Cerebellar cortex (tissue), 1 donor: Measurements from ENCODE around the gene CASS4.
"Not testable (repeated sequence)": the region's sequence is repeated elsewhere in the genome, so short reads cannot be mapped to it uniquely, and the experiment has no call there.

Experiments
- DNase-seq: peaks from one replicate; pipeline ENCODE4 v3.0.0-alpha.2; 2015; ENCODE audit warnings: low spot score

Gene CASS4

DNA sequence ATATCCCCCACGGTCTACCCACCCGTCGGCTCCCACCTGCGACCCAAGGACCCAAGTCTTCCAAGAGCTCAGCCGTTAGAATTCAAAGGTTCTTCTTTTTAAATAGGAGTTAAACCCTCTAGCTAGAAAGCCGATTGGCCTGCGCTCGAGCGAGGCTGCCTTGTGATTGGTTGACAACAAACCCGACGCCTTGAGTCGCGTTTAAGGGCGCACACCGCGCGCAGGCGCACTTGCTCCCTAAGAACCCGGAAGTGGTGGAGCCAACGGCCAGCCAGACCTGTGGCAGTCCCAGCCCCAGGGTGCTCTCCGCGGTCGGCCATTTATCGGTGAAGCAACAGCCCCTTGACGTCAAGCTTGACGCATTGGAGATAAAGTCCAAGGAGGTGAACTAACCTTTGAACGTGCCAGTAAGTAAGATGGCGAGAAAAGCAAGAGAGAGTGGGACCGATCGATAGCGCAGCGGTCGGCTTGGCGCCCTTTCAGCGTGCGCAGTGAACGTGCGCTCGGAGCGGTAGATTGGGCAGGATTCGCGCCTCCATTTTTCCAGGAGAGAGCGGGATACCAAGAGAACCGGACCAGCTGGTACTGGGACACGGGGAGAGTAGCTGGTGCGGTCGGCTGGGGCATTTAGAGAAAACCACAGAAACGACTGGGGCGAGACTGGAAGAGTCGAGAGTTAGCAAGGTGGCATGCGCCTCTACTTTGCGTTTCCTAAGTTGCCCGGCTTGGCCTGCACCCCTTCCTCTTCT, 19.8 kb upstream of the CASS4 start, which contains the start of the genes AURKA and CSTF1:
TSS of gene AURKA (minus strand) at position 84 of the 749 bp plus-strand sequence. CDS start 4,018 bp downstream, outside the sequence.
TSS of gene CSTF1 (plus strand) at position 514 of the 749 bp plus-strand sequence. CDS start 2,908 bp downstream, outside the sequence.
- DNase-seq = peak; percentile 100

DNA sequence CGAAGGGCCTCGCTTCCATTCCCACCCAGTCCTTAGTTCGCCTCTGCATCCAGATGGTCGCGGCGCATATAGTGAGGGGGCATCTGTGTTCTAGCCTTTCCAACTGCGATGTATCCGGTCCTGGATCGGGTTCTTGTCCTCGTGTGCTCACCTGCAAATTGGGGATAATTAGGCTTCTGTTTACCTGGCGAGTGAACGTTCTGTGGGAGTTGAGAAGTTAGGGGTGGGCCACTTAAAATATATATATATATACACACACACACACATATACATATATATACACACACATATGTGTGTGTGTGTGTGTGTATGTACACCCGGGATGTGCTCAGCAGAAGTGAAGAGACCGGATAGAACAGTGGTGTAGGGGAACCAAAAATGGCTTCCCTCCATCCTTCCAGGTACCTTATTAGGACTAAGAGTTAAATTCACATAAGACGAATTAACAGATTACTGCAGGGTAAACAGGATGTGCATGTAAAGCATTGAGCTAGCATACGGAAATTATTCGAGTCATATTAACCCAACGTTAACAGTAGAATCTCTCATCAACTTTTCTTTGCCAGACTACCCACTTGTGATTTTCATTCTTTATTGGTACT, 19.1 kb upstream of the CASS4 start:
- DNase-seq = no peak

DNA sequence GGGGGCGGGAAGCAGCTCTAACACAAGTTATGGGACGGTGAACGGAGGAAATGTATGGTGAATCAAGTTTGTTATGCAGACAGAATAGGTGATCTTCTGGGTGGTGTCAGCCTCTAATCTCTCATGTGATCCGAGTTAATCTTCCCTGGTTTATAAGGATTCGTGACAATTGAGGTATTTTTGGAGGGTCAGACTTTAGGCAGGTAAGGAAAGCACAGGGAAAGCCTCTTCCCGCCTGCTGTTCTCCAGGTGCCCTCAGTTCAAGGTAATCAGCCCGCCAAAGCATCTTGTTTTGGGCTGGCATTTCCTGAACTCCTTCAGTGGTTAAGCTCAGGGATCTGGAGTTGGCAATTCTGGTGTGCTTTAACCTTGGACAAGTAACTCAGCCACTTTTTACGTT, 18.4 kb upstream of the CASS4 start:
- no peak for DNase-seq

DNA sequence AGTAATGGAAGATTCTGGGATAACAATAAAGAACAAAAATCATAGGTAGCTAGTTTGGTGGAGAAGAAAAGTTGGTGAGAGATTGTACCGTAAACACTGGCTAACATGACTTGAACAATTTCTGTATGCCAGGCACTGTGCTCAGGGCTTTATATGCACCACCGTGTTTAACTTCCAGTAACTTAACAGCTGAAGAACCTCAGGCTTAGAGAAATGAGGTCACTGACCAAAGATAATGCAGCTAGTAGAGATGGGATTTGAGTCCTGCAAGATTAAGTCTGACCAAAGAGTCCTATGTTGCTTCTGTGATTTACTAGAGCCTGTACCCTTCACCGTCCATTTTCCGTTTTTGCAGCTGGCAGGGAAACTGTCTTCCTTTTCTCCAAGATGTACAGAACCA, 16.9 kb upstream of the CASS4 start:
- no peak for DNase-seq

DNA sequence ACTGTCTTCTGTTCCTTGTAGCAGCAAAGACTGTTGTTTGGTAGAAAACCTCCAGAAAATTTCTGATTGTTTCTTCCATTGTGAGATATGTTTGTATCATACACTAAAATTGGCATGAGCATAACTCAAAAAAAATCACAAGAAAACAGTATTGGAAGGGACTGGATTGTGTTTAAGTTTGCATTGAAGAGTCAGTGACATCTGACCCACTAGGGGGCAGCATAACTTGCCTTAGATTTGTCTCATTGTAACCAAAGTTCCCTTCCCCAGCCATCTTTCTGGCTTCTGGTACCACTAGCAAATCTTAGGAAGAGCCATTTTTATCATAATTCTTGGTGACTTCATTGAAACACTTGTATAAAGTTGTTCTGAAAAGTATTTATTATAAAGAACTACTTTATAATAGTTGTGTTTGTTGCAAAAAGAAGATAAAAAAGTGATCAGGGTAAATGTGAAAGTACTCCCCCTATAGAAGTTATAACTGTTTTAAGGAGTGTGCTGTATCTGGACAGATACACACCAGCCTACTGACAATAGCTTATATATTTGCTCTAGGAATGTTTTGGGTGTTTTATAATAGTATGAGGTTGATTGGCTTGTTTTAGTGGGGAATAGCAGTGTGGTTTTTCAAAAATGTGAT, 11.9 kb upstream of the CASS4 start:
- peak; percentile 45 for DNase-seq

DNA sequence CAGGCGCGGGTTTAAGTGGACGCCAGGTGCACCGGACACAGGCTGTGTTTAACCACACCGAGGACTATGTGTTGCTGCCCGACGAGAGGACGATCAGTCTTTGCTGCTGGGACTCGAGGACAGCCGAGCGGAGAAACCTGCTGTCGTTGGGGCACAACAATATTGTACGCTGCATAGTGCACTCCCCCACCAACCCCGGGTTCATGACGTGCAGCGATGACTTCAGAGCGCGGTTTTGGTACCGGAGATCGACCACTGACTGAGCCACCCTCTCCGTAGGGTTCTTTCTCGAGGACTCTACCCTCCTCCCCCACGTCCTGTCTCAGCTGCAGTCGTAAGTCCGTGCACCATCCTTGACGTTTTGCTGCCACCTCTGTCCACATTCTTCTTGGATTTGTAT, 8.6 kb upstream of the CASS4 start:
- DNase-seq = no peak

DNA sequence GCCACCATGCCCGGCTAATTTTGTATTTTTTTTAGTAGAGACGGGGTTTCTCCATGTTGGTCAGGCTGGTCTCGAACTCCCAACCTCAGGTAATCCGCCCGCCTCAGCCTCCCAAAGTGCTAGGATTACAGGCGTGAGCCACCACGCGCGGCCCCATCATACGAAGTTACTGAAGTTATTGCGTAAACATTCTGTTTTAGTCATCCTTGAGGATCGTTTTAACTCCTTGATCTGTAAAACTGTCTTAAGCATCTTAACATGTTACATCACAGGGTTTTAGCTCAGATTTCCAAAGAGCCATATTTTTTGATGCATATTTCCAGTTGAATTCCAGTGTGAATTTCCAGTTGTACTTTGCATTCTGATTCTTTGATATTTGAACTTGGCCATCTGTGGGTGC, 6.7 kb upstream of the CASS4 start:
- not testable (repeated sequence) for DNase-seq

DNA sequence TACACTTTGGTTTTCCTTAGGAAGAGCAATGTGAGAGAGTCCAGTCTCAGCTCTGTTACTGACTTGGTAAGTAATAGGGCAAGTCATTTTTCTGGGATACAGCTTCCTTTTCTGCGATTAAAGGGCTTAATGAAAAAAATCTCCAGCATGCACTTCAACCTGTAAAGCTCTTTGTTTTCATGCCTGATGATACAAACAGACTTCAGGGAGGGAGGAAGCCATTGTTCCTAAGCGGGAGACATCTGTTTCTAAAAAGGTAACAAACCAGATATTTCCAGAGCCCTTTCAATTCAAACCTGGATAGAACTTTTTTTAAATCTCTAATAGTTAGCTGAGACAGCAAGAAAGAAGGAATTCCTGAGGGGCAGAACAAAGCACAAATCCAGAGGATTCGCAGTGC, 5.2 kb upstream of the CASS4 start:
- no peak for DNase-seq

DNA sequence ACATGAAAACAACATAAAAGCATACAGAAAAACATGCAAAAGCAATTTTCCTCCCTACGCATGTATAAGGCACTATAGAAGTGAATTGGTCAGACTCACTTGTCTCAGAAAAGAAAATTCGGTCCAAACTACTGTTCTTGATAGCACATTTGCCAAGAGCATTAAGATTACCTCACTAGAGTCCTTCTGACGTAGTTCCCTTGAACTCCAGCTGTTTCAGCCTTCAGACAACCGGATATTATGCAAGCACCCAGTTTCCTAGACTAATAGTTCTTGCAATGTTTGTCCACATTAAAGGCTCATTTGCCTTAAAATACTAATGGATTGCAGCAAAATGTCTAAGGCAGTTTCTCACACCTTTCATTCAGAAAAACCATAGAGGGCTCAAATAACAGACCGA, 2.5 kb upstream of the CASS4 start:
- no peak for DNase-seq

DNA sequence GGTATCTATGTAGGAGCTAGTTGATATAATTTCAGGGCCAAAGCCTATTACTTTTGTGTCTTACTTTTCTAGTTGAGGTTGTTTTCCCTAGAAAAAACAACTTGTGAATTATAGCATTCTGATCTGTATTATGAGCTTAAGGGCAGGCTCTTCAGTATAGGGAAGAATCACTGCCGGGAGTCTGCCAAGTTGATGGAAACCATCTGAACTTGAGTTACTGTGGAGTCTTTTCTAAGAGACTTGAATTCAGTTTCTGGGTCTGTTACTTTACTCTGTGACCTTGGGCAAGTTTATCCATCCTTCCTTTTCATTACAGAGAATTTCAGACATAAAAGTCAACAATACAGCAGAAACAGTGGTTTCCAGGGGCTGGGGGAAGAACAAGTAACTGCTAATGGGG, 2.1 kb upstream of the CASS4 start:
- no peak for DNase-seq

DNA sequence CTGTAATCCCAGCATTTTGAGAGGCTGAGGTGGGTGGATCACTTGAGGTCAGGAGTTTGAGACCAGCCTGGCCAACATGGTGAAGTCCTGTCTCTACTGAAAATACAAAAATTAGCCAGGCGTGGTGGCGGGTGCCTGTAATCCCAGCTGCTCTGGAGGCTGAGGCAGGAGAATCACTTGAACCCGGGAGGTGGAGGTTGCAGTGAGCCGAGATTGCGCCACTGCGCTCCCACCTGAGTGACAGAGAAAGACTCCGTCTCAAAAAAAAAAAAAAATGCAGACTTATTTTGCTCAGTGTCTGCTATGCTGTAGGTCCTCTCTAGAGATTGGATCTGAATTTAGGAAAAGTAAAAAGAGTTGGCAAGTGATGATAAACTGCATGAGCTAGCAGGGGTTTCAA, 773 bp upstream of the CASS4 start:
- DNase-seq = not testable (repeated sequence)

DNA sequence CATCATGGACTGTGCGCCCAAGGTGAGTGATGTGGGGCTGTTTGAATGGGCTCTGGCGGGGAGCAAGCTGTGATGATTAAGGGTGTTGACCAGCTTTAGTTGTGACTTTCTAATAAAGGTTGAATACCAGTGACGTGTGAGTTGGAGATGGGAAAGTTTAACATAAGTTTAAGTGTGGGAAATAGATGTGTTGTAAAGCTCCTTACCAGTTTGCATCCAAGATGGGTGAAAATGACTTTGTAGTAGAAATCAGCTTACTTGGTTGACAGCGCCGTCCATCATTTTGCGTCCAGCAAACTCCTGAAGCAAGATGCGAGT, 372 bp downstream of the CASS4 start:
- DNase-seq = no peak

DNA sequence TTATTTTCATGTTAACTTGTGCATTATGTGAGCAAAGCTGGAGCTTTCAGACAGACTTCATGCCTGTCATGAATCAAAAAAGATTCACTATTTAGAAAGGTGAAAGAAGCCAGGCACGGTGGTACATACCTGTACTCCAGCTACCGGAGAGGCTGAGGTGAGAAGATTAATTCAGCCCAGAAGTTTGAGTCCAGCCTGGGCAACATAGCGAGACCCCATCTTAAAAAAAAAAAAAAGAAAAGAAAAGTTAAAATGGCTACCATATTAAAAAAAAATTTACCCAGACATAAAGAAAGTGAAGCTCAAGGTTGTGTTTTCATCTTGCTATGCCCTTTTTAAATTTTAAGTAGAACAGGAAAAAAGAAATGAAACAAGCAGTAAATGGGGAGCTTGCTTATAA, 889 bp downstream of the CASS4 start:
- DNase-seq = no peak

DNA sequence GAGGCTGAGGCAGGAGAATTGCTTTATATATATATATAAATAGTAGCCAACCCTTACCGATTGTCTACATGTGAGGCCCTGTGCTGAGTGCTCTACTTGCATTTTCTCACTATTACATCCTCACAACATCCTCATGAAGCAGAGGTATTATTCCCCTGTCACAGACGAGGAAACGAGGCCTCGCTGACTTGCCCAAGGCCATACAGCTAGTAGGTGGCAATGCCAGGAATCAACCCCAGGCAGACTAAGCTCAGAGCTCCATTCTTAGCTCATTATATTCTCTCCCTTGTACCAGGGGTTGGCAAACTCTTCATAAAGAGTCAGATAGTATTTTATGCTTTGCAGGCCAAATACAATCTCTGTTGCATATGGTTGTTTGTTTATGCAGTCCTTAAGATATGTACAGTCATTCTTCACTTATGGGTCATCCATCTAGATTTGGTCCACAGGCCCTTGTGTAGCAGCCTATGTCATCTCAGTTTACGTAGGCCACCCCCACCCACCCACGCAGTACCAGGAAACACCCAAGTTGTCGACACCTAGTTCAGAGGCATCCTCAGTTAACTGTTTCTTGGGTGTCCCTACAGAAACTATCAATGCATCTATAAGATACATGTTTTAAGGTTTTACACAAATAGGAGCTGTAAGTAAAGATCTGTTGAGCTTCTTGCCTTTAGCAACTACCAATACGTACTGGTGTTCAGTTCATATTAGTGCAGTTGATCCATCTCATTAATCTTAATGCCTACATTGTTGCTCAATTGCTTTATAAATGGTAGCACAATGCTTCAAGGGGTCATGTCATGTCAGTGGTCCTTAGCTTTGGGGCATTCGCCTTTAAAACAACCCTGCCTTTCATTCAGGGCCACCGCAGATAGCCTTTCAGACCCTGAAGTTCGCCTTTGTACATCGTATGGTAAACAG, 3.0 kb downstream of the CASS4 start:
- no peak for DNase-seq

DNA sequence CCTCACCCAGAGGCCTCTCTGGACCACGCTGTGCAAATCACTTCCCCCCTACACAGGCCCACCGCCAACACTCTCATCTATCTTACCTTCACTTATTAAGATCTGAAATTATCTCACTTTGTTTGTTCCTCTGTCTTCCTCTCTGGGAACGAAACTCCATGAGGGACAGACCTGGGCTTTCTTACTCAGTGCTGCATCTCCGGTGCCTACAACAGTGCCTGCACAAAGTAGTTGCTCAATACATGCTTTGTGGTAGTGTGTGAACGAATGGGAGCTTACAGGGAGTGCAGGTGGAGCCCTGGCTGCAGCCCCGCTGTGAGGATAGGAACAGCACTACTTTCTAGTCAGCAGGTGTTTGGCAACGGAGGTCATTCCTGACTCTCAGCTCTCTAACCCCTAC, 5.3 kb downstream of the CASS4 start:
- no peak for DNase-seq

DNA sequence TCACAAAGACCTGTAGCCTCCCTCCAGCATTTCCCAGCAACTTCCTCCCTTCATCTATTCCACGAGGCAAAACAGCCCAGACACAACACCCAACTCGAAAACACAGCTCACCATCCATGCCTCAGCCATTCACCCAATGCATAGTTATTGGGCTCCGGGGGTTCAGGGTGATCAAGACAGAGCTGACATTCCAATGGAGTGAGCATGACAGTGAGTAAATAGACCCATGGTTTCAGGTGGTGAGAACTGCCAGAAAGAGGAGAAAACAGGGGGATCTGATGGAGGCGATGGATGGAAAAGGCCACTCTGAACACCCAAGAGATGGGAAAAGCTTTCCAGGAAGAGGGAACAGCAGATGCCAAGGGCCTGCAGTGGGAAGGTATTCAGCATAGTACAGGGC, 5.9 kb downstream of the CASS4 start:
- DNase-seq = no peak

DNA sequence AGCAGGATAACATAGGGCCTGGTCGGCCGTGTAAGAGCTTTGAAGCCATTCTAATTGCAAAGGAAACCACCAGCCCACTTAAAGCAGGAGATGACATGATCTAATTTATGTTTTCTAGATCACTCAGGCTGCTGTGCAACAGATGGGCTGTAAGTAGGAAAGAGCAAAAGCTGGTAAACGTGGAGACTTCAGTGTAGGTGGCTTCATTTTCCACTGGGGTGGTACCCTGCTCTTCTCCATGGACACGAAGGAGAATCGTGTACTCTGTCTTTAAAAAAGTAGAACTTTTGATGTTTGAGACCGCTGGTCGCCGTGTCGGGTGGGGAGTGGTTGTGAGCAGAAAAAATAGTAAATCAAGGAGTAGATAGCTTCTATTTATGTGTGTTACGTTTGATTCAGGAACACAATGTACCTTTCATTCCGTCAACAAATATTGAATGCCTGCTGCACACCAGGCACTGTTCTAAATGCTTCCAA, 6.4 kb downstream of the CASS4 start:
- no peak for DNase-seq

DNA sequence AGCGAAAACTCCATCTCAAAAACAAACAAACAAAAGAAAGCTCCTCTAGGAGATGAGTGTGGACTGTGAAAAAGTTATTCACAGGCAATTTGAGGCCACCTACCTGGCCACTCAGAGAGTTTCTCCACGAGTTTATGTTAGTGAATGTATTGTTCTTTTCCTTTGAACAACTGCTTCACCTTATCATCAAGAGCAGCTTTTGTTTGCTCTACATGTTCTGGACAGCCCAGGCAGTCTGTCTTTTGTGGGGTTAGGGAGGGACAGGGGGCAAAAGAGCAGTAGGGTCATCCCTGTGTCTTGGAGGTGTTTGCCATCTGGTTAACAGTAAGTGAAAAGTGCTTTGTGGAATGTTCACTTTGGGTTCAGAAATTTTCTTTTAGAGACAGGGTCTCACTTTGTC, 8.0 kb downstream of the CASS4 start:
- no peak for DNase-seq

DNA sequence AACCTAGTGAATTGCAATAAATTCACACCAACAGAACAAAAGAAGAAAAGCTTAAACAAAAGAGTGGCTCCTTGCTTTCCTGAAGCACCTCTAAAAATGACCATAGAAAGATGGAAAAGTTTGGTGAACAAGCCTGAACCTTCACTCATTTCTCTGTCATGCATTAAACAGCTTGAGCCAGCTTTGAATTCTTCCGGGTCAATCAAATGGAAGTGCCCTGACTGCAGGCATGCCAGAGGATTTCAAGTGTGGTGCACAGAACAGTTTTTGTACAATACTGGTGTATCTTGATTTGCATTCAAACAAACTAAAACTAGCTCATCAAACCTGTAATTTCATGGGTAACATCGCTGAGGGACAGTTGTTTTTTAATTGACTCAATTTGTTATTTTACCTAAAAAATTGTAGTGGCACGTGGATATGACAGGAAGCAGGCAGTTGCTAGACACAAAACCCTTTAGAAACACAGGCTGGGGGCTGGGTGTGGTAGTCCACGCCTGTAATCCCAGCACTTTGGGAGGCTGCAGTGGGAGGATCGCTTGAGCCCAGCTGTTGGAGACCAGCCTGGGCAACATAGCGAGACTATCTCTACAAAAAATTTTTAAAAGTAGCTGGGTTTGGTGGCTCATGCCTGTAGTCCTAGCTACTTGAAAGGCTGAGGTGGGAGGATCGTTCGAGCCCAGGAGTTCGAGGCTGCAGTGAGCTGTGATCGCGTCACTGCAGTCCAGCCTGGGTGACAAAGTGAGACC, 9.1 kb downstream of the CASS4 start:
- no peak for DNase-seq

DNA sequence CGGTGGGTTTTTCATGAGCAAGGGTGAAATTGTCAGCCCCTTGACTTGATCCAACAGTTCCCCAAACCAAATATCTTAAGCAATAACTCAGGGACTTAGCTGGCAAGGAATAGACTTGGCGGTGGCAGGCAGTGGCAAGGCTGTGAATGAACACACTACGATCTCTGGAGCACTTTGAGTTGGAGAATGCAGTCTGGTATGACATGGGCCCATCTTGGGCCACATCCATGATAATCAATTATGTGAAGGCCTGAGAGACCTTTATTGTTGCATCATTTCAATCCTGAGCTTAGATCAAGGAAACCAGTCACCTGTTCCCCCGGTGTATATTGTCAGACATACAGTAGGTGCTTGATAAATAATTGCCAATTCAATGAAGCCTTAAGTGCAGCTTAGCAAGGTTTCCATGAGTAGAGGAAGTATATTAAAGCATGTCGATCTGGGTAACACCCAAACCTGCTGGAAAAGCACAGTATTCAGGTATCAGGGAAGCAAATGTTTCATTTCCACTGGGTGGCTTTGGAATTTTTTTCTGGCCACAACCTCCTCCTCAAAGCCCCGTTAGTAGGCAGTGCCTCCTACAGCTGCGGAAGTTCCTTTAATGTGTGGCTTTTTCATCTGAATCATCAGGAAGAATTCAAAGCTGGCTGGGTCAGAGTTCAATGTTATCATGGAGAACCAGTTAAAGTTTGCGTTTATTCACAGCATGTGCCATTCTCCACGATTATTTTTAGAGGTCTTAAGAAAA, 10.2 kb downstream of the CASS4 start:
- no peak for DNase-seq

DNA sequence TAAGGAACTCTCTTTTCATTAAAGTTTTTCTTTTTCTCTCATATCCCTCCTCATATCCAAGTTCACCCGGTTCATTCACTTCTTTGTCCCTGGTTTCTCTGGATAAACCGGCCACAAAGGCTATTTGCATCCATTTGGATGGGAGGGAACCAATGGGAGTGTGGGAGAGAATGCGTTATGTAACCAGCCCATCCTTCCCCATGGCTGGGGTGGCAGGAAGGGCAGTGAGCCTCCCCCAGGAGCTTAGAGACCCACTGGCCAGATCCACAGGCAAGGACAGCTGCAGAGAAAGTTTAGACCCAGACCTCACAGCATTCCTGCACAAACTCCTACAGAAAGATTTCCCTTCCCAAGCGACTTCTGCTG, 10.7 kb downstream of the CASS4 start:
- no peak for DNase-seq
